GM19324 (cell line): ENCODE data around the gene SERGEF.

Experiments used
- ATAC-seq: cut with Tn5 transposase; IDR thresholded peaks from one replicate; pipeline ENCODE4 v1.9.1; 2021; ENCODE audit warnings: mild to moderate bottlenecking, moderate library complexity; ENCODE audit not compliant: unreplicated experiment, low FRiP score

The SERGEF gene

GRCh38 chr11:17740649-17741235, 272.1 kb downstream of the SERGEF start:
- ATAC-seq: no peak

GRCh38 chr11:17739945-17740338, 272.9 kb downstream of the SERGEF start:
- ATAC-seq: no peak

GRCh38 chr11:17738151-17738973, 274.5 kb downstream of the SERGEF start:
- no peak for ATAC-seq
